Dermis blood vessel endothelial cell (primary cell): ENCODE results near the gene DNAAF3. TPM values are rescaled to one million over a fixed set of nuclear protein-coding genes. Genes with fewer than 3 reads are reported as not detected.
"Not testable (repeated sequence)": the region's sequence is repeated elsewhere in the genome, so short reads cannot be mapped to it uniquely, and the experiment has no call there.

Source experiments
- DNase-seq: peaks from one replicate; pipeline ENCODE4 v3.0.0; 2010
- total RNA-seq: library from RNA; depleted of rRNA; stranded (reverse); fragments of >200 nt; gene quantifications from 2 replicates; pipeline ENCODE4 v1.2.3, GENCODE V29; 2014

Gene DNAAF3
- total RNA-seq, 1 donor from 2014 or later: 0.34 TPM

GRCh38 chr19:55175117-55175867 is 8.9 kb upstream of the DNAAF3 start:
- no peak for DNase-seq

DNA sequence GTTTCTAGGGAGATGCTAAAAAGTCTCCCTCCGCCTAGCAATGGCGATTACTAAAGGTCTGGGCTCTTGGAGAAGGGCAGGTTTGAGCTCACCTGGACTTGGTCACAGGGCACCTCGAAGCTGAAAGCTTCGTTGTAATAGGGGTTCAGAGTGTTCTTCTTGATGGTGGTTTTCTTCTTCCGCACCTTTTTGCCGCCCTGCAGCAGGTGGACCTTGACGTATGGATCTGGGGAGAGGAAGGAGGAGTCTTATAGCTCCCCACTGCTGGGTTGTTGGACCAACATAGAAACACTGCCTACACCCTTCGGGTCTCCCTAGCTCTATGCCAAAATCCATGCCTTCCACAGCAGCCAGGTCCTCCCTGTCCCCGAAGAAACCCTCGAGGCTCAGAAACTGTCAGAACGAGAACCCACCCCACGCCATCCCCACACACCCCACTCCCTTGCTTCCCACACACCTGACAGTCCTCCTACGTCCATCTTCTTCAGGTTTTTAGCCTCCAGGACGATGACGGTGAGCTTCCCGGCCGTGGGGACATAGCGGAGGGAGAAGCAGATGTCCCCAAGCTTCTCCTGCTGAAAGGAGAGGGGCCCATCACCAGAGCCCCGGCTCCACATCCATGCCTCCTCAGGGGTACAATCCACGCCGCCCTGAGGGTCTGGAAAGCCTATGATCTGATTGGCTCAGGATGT is 8.2 kb upstream of the DNAAF3 start:
- DNase-seq: no peak

- peak; percentile 64 for DNase-seq
Observed at GRCh38 chr19:55173714-55174409, 7.4 kb upstream of the DNAAF3 start.

DNA sequence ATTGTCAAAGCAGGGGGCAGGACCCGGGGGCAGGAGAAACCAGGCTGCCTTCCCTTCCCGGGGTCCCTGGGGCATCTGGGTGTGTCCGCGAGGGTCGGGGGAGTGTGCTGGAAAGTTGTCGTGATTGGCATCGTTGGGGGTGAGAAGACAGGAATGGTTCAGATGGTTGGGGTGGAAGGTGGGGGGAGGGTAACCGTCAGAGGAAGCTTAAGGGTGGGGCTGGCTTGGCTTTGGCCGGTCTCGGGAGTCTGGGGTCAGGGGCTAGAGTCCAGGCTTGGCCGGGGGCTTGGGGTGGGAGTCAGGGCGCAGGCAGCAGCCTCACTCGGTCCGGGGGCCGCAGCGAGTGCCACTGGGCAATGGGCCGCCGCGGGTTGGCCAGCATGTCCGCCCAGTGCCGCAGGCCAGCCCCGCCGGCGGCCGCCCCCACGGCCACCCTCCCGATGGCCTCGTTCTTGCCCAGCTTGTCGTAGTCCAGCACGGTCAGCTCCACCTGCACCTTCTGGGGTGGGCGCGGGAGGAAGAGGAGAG is 6.8 kb upstream of the DNAAF3 start:
- DNase-seq: no peak

DNA sequence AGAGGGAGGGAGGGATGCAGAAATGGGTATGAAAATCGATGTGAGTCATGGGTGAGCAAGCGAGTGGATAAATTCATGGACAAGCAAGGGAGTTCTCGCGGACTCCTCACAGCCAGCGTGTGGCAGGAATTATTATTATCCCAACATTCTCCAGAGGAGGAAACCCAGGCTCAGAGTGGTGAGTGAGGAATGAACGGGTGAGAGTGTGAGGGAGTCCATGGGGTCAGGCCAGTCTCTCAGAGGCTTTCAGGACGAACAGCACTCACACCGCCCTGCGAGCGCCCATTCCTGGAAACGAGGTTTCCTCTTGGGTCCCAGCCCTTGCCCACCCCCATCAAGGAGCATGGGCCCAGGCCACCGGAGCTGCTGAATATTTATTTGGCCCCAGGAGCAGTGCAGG is 6.3 kb upstream of the DNAAF3 start:
- DNase-seq: peak; percentile 18

- DNase-seq: not testable (repeated sequence)
Observed at GRCh38 chr19:55172318-55172717, 5.9 kb upstream of the DNAAF3 start.

DNA sequence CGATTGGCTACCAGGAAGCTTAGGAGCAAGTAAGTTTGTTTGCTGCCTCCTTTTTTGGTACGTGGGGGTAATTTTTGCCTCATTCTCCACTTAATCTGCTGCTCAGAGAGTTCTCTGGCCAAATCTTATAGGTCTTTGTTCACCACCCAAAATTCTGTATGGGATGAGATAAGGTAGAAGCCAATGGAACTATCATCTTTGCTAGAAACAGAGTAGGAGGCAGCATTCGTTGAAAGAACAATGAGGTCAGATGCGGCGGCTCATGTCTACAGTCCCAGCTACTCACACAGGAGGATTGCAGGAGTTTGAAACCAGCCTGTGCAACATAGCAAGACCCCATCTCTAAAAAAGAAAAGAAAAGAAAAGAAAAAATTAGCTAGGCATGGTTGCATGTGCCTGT is 5.0 kb upstream of the DNAAF3 start:
- DNase-seq: no peak

GRCh38 chr19:55169136-55169535 is 2.7 kb upstream of the DNAAF3 start:
- no peak for DNase-seq

GRCh38 chr19:55165952-55166529 is 372 bp downstream of the DNAAF3 start:
- peak; percentile 91 for DNase-seq

- DNase-seq: no peak
Observed at GRCh38 chr19:55161571-55162322, 4.7 kb downstream of the DNAAF3 start.

GRCh38 chr19:55160986-55161365 is 5.4 kb downstream of the DNAAF3 start:
- no peak for DNase-seq

- DNase-seq: peak; percentile 93
Observed at GRCh38 chr19:55160128-55160985, 6.1 kb downstream of the DNAAF3 start.

GRCh38 chr19:55158848-55159749 is 7.3 kb downstream of the DNAAF3 start:
- DNase-seq: no peak

DNA sequence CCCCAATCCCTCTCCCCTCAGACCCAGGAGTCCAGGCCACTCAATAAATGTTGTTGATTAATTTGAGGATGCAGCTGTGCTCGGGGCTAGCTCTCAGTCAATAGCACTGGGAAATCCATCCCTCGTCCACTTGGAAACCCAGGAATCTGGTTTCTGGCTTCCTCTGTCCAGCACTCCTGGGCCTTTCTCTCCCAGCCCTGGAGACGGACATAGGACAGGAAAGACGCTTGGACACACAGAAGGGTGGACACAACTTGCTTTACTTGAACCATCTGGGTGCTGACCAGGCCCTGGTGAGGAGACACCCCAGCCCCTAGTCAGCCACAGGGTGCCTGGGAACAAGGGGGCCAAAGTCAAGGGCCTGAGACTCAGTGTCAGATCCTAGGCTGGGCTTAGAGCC is 8.0 kb downstream of the DNAAF3 start:
- no peak for DNase-seq

DNA sequence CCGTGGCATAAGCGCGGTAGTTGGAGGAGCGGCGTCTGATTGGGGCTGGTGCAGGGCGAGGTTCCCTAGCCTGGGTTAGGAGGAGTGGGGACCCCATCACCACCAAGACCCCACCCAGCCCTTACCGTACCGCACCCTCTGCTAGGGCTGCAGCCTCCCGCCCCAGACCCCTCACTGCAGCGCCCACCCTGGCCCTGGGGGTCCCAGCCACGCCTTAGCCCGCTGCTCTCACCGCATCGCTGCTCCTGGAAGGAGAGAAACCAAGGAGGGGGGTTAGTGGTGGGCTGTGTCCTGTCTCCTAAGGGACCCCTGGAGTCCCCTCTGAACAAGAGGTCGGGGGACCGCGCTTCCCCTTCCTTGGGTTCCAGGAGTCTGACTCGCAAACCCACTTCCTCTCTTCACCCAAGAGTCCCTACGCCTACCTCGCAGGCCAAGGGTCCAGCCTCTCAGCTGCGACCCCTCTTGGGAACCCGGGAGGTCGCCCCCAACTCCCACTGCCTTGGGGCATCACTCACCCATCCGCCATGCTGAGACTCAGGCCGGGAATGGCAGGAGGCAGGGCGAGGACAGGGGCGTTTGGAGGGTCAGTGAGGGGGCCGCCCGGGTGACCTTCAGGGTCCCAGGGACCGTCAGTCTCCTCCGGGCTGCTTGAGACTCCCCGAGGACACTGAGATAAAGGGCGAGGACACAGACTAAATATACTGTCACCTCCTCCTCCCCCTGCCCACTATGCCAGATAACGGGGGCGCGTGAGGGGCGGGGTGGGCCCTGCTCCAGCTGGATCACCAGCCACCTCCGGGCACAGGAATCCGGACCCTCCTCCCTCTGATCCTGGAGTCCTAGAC is 9.1 kb downstream of the DNAAF3 start, which contains the start of gene TNNI3:
Gene TNNI3, minus strand, starts transcription at position 669 of the 845 bp plus-strand sequence. Its CDS starts 143 bp downstream, at position 526.
- DNase-seq: no peak

DNA sequence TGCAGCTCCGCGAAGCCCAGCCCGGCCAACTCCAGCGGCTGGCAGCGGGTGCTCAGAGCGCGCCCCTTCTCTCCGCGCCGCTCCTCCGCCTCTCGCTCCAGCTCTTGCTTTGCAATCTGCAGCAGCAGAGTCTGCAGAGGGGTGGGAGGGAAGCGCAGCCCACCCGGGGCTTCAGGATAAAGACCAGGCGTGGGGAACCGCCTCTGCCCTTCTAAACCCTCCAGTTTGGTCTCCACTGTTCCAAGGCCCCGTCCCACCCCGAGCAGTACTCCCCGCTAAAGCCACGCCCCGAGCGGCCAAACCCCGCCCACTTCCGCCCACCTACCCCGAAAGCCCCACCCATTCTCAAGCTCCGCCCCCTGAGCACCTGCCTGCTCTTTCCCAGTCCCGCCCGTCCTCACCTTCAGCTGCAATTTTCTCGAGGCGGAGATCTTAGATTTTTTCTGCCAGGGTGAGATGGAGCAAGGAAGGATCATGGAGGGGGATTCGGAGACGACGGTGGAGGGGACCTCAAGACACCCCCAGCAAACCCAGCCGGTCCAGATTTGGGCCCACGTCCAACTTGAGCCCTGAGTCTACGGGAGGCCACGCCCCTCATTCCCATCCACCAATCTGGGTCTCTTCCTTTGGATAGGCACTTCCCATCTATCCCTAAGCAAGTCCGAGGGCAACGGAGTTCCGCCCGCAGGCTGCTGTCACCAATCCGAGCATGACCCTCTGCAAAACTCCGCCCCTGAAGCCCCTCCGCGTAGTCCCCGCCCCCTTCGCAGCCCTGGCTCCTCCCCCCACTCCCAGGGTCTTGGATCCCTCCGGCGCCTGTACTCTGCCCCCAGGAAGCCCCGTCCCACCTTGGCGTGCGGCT is 10.0 kb downstream of the DNAAF3 start:
- DNase-seq: peak; percentile 55

- DNase-seq: not testable (repeated sequence)
Observed at GRCh38 chr19:55155784-55156183, 10.6 kb downstream of the DNAAF3 start.

DNA sequence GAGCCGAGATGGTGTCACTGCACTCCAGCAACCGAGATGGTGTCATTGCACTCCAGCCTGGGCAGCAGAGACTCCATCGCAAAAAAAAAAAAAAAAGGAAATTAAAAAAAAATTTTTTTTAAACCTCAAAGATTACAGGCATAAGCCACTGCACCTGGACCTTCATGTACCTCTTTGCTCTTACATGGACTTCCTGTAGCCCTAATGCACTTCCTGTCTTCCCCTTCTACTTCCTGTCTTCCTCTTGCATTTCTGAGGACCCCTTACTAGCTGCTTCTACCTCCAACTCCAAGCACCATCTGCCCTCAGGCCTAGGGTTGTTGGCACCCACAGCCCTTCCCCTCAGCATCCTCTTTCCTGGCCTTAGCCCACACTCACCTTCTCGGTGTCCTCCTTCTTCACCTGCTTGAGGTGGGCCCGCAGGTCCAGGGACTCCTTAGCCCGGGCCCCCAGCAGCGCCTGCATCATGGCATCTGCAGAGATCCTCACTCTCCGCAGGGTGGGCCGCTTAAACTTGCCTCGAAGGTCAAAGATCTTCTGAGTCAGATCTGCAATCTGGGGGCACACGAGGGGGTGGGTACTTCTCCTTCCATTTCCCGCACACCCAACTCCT is 12.7 kb downstream of the DNAAF3 start:
- no peak for DNase-seq
